HG03460 (cell line): ENCODE measurements around the gene TPGS2.
"Not testable (repeated sequence)": the region's sequence is repeated elsewhere in the genome, so short reads cannot be mapped to it uniquely, and the experiment has no call there.

ENCODE experiments used
- ATAC-seq: cut with Tn5 transposase; IDR thresholded peaks from one replicate; pipeline ENCODE4 v1.9.1; 2021; ENCODE audit not compliant: unreplicated experiment

The TPGS2 gene

DNA sequence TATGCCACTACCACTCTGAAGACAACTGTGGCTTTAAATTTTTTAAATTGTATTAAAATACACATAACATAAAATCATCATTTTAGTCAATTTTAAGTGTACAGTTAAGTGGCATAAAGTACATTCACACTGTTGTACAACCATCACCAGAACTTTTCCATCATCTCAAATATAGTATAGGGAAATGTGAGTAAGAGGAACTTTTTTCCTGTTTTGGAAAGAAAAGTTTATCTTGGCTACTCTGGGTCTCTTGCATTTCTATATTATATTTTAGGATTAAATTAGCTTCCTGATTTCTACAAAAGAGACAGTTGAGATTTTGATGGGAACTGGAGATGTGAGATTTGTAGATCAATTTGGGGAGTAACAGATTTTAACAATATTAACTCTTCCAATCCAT is 3.3 kb downstream of the TPGS2 start:
- no peak for ATAC-seq

GRCh38 chr18:36821681-36822080 is 7.1 kb downstream of the TPGS2 start:
- ATAC-seq = no peak

DNA sequence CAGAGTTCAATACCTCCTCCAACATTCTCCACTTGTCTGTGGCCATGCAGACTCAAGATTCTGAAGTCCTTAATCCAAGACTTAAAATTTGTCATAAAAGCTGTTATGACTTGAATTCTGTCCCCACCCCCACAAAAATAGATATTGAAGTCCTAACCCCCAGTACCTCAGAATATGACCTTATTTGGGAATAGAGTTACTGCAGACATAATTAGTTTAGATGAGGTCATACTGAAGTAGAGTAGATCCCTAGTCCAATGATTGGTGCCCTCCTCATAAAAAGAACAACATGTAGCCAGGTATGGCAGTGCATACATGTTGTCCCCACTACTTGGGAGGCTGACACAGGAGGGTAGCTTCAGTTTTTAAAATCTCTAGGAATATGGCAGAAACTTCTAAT is 9.2 kb downstream of the TPGS2 start:
- no peak for ATAC-seq

DNA sequence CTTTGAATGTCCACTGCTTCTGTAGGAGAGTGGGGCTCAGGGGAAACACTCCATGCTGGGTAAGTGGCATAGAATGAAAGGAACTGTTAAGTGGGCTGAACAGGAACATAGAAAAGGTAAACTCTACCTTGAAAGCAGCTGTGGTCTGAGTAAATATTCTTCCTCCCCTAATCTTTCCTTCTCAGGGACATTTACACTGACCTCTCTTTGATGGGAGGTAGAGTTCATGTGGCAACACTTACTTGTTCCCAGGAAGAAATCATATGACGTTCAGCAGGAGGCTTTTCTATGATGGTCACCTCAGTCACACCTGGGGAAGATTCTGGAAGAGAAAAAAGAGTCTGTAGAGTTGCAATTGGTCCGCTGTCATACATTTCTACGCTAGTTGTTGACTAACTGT is 10.2 kb downstream of the TPGS2 start:
- ATAC-seq = no peak

DNA sequence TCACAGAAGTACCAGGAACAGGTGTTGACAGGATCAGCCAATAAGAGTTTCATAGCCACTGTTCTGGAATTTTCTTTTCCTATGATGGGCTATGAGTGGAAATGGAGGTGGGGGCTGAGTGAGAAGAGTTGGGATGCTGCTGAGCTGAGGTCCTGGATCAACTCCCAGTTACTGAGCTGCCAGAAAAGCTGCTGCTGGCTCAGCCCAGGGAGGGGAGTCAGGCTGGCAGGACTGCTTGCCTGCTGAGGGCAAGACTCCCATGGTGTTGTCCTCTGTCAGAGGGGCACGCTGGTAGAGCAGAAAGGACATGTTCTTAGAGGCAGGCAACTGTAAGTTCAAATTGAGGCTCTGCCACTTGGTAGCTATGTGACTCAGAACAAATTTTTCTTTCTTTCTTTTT is 11.8 kb downstream of the TPGS2 start:
- no peak for ATAC-seq

DNA sequence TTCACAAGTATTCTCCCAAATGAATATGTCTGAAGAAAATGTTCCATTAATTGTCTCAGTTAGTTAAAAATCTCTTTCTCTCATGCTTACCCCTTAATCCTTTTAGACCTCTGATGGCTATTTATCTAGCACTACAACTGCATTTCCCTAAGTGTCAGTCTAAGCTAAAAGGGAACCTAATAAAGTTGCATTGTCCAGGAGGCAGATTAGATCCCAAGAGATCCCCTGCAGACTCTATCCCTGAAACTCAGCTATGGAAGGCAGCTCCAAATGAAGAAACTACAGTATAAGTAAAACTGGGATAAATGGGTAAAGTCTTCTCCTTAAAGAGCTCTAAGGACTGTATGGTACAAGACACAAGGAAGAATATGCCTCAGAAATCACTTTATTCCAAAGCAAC is 12.7 kb downstream of the TPGS2 start:
- not testable (repeated sequence) for ATAC-seq

- ATAC-seq = no peak
These were observed 13.8 kb downstream of the TPGS2 start for GRCh38 chr18:36814994-36815393.

DNA sequence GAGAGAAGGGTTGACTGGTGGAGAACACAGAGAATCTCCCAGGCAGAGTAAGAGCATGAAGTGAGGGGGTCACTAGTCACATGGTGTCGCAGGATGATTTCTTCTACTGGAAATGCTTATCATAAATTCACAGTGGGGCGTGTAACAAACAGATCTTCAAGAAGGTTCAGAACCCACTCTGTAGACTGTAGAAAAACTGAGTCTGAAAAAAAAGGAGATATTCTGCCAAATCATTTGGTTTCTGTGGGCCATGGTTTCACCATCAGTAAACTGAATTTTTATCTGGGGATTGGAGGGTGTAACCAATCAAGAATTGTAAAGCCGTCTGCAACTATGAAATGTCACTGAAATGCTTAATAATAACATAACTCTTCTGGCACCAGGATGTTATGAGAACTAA is 15.0 kb downstream of the TPGS2 start:
- no peak for ATAC-seq

DNA sequence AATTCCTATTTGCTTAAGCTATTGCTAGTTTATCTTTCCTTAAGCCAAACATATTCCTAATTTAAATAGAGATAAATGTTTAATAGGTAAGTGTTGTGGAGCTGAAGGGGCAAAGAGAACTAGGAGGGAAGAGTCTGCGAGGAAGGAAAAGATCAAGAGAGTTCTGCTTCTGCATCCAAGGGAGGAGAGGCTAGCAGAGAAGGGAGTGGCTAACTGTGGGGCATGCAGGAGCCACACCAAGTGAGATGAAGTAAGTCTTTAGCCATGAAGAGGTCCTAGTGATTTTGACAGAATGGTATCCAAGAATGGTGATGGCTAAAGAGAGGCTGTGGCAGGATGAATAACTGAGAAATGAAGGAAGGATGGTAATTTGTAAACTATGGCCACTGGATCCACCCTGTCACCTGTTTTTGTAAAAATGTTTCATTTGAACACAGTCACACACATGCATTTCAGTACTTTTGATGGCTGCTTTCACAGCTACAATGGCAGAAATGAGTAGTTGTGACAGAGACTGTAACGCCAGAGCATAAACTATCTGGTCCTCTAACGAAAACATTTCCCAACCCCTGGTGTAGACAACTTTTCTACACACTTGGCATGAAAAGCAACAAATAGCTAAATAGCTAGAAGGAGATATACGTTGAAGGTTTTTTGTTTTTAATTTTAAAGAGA is 15.6 kb downstream of the TPGS2 start:
- no peak for ATAC-seq

GRCh38 chr18:36812678-36813077 is 16.1 kb downstream of the TPGS2 start:
- ATAC-seq = no peak

- no peak for ATAC-seq
These were observed 16.8 kb downstream of the TPGS2 start for GRCh38 chr18:36811955-36812354.

GRCh38 chr18:36811430-36811829 is 17.4 kb downstream of the TPGS2 start:
- no peak for ATAC-seq

DNA sequence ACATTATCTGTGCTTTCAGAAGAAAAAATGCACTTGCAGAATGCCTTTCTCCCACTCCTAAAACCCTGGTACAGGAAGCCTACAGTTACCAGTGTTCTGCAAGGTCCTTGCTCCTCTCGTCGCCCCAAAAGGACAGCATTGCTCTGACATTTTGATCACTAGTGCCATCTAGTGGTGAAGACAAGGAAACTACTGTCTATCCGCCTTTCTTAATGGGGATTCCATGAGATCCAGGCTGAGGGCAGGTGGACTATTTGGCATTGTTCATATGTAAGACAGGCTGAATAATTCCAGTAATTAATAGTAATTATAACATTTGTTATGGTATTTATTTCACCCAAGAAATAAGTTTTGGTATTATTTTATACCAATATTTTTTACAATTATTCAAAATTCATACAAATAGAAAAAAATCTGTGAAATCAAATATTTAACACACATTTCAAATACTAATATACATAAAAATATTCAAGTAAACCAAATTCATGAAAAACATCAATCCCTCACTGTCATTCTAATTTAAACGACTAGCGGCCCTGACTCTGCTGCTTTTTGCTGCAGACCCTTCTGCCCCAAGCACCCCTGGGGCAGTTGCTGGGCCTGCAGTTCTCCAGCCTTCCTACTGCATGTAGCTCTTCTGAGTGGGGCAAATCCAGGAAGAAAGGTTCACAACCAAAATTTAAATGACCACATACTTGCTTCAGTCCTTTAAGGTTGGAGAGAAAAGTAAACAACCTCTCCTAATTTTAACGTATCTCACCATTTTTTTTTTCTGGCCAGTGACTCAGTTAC is 19.0 kb downstream of the TPGS2 start:
- ATAC-seq = peak; percentile 92

DNA sequence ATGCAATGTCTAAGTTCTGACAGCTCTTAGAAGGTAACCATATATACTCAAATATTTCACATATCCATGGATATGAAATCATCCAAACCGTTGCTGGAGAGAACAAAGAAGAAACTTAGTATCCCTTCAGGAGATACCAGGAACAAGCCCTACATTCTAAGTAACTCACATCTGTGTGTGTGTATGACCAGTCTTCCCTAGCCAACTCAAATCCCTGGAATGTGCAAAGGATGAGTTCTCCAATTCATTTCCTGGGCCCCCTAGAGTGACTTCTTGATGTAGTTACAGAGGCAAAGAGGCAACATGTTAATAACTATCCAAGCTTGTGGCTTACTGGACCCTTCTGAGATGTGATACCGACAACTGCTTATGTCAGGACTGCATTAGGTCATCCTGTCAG is 20.1 kb downstream of the TPGS2 start:
- ATAC-seq = no peak

- ATAC-seq = no peak
These were observed 23.7 kb downstream of the TPGS2 start for GRCh38 chr18:36805105-36805504.

DNA sequence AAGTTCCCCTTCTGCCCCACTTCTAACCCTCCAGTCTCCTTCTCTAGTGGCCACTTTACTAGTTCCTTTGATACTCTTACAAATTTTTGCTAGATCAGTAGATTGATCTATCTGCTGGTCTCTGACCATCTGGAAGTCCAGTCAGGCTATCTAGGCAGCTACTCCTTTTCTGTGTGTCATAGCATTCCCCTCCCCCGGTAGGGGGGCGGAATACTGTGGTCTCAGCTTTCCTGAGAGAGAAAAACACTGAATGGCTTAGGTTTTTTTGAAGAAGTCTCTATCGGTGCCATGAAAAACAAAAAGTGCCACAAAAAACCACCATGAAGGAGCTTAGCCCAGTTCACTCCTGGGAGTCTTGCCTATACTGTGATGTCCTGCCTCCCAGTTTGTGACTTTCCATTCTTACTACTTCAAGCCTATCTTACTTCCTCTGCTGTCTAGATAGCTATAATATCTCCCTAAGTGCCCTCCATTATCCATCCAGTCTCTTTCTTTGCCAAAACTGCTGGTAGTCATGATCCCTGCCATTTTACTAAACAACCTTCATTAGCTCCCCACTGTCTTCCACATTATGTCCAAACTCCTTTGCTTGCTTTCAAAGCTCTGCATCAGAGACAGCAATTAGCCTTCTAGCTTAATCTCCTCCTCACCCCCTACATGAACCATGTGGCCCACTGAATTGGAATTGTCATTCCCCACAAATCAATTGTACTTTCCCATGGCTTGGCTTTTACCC is 29.9 kb downstream of the TPGS2 start:
- ATAC-seq = no peak

DNA sequence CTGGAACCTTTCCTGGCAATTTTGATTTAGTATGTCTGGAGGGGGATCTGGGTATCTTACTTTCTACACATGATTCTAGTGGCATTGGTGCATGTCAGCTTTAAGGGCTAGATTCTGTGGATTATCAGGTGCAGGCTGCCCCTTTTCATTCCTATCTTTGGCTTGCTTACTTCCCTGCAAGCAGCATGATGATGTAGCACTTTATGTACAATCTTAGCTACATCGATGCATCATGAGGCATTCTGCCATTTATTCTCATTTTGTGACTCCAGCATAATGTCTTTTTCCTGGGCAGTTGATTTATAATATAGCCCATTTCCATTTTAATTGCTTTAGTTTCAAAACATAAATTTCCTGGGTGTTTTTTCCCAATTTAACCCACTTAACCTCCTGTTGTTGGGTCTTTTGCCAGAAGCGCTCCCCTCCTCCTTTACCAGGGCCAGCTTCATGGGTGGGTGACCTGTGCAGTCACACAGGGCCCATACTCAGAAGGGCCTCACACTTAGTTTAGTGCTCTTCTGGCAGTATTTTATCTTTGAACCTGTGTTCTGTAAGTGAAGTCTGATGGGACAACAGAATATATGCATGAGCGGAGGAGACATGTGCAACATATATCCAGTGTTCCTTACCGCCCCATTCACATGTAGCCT is 36.0 kb downstream of the TPGS2 start:
- ATAC-seq = no peak

- no peak for ATAC-seq
These were observed 42.1 kb downstream of the TPGS2 start for GRCh38 chr18:36786686-36787085.

- no peak for ATAC-seq
These were observed 45.0 kb downstream of the TPGS2 start for GRCh38 chr18:36783792-36784191.

DNA sequence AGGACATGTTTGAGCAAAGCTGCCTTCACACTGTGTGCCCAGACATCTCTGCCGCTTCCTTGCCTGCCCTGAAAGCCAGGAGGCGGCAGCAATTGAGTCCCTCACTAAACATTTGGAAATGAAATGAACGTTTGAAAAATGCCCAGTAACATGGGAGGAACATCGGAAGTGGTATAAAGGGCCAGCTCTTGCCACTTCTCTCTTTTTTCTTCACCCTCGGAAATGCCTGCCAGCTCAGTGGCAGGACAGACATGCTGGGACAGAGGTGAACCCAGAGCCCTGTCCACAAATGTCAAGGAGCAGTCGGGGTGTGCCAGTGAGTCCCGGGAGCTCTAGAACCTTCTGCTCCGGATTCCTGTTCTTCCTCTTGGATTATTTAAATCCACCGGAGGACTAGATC is 46.1 kb downstream of the TPGS2 start:
- ATAC-seq = no peak

DNA sequence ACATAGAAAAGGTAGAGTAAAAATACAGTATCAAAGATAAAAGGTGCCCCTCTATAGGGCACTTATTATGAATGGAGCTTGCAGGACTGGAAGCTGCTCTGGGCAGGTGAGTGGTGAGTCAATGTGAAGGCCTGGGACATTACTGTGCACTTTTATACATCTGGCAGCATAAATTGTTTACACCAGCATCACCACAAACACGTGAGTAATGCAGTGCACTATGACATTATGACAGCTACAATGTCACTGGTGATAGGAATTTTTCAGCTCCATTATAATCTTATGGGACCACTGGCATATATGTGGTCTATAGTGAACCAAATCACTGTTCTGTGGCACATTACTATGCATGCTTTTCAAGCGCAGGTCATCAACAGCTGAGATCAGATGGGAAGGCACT is 48.1 kb downstream of the TPGS2 start:
- no peak for ATAC-seq

DNA sequence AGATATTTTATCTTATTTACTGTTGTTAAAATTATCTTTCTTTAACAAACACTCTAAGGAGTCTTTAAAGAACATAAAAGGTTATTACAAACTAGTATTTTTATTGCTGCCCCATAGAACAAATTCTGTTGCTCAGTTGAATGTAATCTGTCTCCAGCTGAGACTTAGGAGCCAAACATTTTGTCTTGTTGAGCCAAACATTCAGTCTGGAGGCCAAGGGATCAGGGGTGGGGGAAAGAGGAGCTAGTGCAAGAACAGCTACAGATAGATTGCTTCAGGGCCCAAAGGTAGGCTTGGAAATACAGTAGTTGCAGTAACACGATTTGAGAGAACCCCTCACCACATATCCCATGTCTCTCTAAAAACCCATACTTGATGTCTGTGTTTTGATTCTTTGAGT is 51.2 kb downstream of the TPGS2 start:
- no peak for ATAC-seq
